ENCODE measurements around the gene HEMK1.

The HEMK1 gene

DNA sequence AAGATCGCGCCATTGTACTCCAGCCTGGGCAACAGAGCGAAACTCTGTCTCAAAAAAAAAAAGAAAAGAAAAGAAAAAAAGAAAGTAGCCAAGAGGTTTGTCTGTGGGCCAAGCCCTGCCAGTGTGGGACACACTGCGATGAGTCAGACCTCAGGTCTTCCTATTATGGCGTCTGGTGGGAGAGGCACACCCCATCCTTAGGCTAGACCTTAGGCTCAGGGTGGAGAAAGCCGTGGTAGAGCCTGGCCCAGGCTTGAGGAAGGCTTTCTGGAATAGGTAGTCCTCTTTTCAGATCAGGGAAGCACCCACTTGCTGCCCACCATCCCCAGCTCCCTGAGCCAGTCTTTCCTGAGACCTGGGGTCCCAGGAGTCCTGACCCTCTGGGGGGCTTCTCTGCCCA is 6.0 kb downstream of the HEMK1 start:
- DNase-seq, result no peak

DNA sequence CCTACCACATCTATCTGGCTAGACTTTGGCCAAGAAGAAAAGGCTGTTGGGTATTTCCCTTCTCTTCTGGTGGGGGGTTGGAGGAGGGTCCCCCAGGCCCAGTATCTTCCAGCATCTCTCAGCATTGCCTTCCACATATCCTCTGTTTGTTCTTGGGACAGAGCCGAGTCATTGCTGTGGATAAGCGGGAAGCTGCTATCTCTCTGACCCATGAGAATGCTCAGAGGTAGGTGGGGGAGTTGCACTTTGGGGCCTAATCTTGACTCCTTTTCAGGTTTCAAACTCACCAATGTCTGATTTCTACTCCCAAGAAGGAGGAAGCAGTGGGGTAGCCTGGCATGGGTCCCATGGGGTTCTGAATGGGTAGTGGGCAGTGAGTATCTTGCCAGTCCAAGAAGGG is 8.0 kb downstream of the HEMK1 start:
- no peak for DNase-seq

DNA sequence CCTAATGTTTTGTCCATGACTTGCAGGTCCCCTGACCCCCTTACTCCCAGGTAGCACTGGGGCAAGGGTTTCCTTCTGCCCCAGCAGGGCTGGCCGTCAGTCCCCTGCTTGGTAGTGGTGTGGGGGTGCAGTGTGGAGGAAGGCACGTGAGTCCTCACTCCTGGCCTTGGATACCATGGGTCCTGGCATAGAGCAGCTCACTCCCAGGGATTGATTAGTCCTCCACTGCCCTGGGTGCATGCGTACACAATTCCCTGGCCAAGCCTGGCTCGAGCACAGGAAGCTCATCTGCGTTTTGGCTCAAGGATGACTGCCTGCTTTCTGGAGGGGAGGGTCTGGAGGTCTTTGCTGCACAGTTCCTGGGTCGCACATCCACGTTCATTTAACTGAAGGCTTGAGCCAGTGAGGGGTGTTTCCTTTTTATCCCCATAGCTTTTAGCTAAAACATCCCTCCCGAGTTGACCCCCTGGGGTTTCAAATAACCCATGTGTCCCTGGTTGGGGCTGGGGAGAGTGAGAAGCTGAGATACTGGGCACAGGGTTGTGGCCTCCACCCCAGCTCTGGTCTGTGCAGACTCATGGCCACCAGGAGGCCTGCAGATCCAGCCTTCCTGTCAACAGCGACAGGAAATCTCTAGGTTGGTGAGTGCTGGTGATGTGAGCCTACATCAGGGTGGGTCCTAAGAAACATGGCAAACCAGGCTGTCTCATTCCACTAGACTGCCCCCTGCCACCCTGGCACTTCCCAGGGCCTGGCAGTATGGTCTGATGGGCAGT is 11.5 kb downstream of the HEMK1 start:
- DNase-seq, result no peak

DNA sequence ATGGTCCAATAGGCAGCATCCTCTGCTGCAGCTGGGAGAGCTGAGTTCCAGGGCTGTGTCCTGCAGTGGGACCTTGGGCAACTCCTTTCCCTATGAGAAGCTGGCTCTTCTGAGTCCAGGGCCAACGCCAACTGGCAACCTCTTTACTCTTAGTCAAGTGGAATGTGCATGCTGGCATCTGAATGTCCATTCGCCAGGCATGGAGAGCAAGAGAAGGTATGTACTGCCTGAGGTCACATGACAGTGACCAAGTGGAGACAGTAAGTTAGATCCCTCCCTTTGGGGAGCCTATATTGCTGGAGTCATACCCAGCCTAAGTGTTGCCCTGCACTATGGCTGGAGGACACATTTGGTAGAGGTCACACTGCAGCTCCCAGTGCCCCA is 12.1 kb downstream of the HEMK1 start:
- DNase-seq, result no peak

DNA sequence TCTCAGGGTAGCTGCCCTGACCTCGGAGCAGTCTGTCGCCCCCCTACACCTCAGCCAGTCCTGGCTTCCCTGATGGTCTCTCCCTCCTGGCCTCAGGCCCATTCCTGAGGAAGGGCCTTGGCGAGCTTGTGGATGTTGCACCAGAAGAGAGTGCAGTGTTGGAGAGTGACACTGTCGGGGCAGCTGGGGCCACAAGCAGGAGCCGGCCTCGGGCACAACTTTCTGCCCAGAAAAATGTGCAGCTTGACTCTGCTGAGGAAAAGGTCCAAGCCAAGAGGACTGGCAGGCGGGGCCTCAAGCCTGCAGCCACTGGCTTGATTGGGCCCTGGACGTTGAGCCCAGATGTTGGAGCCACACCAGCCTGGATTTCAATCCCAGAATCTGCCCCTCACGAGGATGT is 12.8 kb downstream of the HEMK1 start:
- no peak for DNase-seq

DNA sequence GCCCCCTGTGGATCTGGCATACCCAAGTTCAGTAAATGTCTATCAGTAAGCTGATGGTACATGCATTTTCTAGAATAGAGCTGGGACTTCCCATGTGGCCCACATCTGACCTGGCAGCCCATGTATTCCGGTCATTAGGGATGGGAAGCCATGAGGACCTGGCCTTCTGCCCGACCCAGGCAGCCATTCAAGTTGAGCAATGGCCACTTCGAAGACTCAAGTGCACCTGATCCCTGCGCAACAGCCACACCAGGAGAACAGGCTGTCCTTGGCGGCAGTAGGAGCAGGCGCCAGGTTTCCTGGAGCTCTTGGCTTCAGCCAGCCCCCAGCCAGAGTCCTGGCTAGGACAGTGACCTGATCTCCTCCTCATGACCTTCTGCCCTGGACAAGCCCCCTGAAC is 14.6 kb downstream of the HEMK1 start:
- DNase-seq, result no peak

DNA sequence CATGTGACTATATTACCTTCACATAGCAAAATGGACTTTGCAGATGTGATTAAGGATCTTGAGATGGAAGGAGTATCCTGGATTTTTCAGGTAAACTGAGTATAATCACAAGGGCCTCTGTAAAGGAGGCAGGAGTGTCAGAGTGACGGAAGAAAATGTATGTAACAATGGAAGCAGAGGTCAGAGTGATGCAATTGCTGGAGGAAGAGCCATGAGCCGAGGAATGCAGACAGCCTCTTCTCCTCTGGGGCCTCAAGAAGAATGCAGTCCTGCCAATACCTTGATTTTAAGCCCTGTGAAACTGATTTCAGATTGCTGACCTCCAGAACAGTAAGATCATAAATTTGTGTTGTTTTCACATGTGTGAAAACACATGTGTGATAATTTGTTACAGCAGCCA is 15.1 kb downstream of the HEMK1 start:
- no peak for DNase-seq

DNA sequence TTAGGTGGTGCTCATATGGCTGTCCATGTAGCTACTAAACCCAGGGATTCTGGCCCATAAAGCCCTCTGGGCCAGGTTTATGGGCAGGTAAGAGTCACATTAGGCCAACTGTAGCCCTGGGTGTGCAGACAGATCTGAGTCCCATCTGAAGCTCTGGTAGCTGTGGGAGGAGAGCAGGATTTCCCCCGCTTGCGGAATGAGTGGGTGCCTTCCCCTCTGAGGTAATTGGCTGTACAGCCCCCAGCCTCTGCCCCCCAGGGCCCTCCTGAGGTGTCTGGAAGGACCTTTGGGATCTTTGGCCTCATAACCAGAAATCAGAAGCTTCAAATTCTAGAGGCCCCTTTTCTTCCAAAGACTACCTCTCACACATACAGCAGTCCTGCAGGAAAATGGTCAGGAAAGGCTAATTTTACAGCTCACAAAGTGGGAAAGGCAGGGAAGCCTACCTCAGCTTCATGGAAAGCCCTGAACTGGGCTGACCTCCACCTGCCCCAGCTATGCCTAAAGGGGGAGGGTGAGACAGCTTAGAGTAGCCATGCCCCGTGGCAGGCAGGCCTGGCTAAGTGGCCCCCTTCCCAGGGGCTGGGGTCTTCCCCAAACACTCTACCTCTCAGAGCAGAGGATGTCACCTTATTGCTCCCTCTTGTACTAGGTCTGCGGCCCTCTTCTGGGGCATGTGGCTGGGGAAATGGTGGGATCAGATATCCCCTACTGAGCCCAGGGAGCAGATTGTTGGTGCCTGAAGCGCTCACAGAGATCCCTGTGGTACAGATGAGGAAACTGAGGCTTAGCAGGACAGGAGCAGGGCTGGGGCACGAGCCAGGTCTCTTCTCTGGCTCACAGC is 16.8 kb downstream of the HEMK1 start:
- DNase-seq, result no peak

DNA sequence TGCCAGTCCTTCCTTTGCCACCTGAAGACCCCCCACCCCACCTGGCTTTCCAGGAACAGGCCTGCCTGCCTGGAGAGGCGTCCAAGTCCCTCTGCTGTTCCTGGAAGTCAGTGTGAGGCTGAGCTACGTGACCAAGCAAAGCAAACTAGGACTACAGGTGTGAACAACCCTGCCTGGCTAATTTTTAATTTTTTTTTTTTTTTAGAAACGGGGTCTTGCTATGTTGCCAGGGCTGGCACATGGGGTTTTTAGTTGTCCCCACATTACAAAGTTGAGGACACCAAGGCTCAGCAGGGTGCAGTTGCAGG is 17.4 kb downstream of the HEMK1 start:
- no peak for DNase-seq

DNA sequence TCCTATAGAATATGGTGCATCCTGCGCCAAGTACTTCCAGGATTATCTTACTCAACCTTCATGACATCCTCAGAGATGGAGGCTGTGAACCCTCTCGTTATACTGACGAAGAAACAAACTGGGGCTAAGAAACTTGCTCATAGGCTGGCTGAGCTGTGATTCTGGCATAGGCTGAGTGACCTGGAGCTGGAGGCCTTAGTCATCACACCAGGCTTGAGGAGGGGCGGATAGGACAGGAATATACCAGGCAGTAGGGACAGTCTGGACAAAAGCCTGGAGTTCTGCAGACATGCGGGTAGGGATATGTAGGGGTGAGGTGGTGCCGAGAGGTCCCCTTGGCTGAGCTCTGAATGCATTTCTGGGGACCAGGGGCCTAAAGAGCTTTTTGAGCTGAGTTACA is 18.1 kb downstream of the HEMK1 start:
- DNase-seq, result no peak

DNA sequence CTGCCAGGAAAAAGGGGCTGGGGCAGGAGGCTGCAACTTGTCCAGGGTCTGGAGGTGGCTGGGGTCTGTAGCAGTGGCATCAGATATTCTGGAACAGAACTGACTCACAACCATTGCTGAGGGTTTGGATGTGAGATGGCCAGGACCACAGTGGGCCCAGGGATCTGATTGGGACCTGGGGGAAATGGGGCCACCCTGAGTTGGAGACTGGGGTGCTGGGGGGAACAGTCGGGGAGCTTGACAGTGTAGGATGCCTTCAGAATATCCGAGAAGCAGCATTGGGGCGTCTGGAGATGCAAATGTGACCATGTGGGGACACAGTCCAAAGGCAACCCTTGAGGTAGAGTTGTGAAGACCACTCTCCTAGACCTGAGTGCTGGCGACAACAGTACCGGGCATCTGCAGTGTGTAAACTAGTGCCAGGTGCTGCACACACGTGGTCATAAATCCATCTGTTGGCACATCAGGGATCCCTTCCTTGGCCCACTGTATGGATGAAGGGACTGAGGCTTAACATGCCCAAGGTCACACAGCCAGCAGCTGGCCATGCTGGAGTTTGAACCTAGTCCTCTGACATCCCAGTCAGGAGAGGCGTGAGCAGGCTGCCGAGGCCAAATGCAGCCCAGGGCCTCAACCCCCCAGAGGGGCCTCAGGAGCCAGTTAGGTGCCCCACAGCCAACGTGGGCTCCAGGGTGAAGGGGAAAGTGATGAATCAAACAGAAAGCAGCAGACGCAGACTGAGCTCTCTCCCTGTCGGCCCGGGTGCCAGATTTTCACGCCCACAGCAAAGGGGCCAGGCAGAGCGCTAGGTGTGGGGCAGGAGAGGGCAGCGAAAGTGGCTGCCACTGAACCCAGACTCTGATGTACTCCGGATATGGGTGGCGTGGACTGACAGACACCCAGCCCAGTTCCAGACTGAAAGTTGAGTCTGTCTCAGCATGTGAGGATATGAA is 18.8 kb downstream of the HEMK1 start:
- DNase-seq, result no peak

DNA sequence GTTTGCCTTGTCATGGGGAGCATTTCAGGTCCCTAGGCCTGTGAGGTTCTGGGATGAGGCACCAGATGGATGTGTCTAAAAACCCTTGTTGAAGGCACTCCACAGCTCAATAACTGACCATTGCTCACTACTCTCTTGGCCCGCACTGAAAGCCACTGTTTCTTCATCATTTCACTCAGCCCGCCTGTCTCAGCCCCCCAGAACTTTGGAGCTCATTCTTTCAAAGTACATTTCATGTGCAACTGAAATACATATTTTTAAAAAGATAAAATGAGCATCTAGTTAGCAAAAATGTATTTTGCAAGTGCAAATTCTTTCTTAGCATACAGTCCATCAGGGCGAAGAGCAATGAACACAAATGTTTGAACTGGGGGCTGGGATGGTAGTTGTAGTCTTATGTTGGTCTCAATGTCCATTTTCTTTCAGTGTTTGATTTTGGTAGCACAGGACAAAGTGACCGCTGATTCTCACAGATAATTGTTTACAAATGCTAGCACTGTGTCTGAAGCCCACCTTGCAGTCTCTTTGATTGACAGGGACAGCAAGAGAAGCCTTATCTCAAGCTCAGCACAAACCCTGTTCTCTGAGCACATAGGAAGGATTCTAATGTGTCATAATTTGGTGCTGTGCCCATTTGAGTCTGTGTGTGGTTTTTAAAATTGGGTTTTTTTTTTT is 19.6 kb downstream of the HEMK1 start:
- no peak for DNase-seq

DNA sequence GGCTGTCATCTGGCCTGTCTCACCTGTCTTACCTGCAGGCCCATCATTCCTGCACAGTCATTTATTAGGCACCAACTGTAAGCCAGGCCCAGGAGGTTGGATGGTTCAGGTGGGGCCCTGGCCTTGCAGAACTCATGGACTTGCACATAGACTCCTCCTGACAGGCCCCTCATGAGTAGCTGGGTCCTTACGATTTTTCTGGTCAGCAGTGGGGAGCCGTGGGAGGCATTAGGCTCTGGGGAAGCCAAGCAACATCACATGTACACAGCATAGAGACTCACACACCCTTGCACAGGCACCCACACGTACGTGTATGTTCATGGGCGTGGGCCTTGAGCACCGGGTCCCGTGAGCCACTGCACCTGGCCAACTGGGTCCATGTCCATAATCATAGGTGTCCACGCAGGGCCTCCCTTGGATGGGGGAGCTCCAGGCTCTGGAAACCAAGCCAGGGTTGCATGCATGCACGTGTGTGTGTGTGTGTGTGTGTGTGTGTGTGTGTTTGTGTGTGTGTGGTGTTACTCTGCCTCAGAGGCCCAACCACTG is 21.9 kb downstream of the HEMK1 start:
- no peak for DNase-seq

DNA sequence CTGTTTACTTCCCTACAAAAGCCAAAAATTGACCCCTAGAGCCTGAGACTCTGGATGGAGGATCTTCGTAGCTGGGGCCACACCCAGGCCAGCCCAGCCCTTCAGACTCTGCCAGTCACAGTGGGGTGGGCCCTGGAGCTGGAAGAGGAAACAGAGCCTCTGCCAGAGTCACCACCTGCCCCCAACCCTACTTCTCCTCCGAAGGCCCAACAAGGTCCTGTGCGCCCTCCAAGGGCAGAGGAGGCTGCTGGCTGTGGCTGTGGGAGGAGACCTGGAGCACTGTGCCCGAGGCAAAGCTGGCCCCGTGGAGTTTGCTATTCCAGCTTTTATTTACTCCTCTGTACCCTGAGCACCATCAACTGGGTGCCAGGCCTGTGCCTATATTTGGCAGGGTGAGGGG is 23.2 kb downstream of the HEMK1 start:
- no peak for DNase-seq

DNA sequence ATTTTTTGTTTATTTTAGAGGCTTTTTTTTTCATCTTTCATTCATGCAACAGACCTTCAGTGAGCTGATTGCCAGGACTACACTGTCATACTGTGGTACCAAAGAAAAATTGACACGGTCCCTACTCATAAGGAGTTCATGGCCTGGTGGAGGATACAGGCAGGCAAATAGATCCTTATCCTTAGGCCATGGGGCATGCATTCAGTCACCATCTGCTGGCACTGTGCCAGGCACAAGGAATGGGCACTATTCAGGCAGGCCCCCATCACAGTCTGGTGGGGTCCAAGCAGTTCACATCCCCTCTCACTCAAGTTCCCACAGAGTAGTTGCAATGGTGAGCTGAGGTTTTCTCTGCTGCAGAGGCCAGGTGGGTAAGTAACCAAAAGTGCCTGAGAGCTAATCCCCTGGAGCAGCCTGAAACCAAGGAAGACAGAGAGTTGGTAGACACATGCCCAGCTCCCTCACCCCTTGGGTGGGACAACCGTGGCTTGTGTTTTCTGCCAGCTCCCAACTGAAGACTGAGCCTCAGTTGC is 25.0 kb downstream of the HEMK1 start:
- DNase-seq, result no peak

DNA sequence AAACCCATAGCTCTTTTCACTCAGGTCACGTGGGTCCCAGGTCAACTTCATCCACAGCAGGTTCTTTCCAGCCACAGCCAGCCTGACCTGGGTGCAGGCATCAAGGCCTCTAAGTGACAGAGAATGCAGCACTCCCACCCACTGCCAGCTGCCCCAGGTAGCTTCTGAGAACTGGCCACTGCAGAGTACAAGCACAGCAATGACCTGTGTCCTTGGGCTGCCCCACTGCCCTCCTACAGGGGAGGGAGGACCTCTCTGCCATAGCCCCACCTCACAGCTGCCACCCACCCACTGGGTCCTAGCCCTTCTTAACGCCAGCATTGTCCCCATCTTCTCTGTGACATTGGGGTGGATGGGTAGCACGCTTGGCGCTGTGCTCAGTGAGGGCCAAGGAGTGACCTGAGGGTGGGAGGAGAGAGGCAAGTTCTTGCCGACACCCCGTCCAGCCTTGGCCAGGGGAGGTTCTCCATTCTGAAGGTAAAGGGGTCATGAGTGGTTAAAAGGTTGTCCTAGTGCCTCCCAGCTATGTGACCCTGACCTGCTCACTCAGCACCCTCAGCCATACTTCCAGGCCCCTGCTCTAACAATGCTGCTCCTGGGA is 29.9 kb downstream of the HEMK1 start:
- DNase-seq, result no peak

DNA sequence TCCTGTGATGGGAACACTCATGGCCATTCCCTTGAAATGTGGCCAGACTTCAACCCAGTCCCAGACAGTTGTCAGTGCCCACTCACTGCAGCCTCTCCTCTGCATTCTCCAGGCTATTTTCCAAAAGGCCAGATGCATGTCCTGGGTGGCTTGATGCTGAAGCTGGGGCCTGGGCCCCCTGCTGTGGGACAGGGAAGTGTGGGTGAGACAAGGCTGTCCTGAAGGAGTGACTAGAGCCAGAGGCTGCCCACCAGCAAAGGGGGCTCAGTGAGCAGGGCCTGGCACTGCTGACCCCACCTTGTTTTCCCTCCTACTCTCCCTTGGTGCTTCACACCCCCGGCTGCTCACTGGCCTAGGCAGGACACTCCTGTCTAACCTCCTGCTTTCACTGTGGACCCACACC is 30.4 kb downstream of the HEMK1 start:
- DNase-seq, result no peak

DNA sequence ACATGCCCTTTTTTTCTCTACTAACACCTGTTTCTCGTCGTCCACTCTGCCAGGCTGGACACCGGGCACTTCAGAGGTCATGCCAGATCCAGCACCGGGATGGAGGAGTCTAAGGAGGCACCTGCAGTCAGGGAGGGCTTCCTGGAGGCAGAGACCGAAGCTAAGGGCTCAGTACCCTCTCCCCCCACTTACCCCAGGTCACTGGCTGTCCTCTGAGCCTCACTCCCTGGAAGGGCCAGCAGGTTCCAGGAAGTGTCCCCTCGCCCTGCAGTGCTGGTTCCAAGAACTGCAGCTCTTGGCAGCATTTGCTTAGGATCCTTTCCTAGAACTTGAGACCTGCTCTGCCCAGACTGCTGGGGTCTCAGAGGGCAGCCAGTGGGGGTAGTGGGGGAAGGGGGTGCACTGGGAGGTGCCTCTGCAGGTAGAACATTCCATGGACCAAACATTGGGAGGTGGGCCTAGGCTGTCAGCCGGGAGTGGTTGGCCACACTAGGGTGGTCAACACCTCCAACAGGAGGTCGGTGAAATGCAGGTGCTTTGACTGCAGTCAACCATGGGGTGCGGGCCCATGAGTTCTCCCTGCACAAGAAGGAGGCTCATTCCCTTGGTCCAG is 30.9 kb downstream of the HEMK1 start:
- DNase-seq, result no peak

DNA sequence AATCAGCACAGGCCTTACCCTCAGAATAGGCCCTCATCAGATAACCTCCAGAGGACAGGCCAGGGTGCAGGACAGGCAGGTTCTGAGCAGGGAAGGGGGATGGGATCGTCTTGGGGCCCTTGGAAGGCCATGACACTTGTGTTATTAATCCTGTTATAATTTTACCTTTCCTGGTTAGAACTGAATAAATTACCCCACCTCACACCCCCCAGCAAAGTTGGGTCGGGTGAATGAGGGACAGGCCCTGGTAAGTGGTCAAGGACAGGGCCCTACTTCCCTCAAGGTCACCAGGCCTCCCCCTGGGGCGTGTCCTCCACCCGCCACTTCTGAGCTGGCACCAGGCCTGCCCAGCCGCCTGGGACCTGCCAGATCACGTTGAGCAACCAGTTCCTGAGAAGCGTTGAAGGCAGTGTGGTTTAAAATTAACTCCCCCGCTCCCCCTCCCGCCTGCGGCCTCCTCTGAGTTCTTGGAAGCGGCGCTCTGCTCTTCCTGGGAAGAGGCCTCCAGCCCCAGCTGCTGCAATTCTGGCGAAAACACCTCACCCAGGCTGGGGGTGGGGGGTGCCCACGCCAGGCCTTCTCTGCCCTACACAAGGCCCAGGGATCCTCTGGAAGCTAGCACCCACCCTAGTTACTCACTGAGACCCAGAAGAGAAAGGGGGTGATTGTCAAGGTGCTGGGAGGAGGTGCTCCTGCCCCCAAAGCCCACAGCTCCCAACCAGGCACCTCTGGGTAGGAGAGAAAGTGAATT is 31.7 kb downstream of the HEMK1 start:
- DNase-seq, result peak; percentile 69

DNA sequence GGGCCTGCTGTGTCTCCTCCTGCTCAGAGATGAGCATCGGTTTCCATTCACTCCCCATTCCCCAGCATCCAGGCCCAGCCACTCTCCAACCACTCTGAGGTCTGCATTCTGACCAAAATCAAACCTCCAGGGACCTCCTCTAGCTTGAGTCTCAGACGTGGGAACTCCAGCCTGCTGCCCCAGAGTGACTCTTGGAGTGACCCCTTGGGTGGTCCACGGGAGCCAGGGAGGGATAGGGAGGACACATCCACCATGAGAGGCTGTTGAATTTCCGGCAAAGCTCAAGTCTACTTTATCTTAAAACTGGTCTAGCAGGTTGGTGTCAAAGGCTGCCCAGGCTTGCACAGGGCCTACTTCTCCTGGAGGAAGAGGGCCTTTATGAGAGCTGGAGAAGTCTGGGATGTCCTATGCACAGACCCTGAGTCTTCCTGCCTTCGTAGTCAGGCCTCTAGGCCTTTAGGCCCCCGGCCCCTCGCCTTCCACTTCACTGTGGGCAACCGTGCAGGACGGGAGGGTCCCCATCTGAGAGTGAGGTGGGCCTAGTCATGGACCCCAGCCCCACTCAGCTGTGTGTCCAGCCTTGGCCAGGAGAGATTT is 33.4 kb downstream of the HEMK1 start:
- no peak for DNase-seq

Data from NCI-H1092 (cell line).